GM10266 (cell line): ENCODE results near the gene FARP1.

Experiments
- DNase-seq: peaks from one replicate; pipeline ENCODE4 v3.0.0; 2012; ENCODE audit errors: extremely low spot score
- CTCF ChIP-seq: IDR thresholded peaks from 2 replicates; pipeline ENCODE4 v1.5.1; 2012; ENCODE audit warnings: mild to moderate bottlenecking, low read depth; ENCODE audit not compliant: control insufficient read depth, insufficient read depth; ENCODE audit errors: missing control alignments

The FARP1 gene

GRCh38 chr13:98324105-98324504 is 181.2 kb downstream of the FARP1 start:
- no peak for TF ChIP-seq CTCF
- DNase-seq = no peak

- no peak for DNase-seq
- TF ChIP-seq CTCF = no peak
Measured at GRCh38 chr13:98325724-98326123, 182.8 kb downstream of the FARP1 start.

- no peak for TF ChIP-seq CTCF
- DNase-seq = no peak
Measured at GRCh38 chr13:98326291-98326690, 183.4 kb downstream of the FARP1 start.

GRCh38 chr13:98327371-98328270 is 184.7 kb downstream of the FARP1 start:
- DNase-seq = no peak
- no peak for TF ChIP-seq CTCF

- no peak for TF ChIP-seq CTCF
- no peak for DNase-seq
Measured at GRCh38 chr13:98328511-98328910, 185.6 kb downstream of the FARP1 start.

- DNase-seq = no peak
- no peak for TF ChIP-seq CTCF
Measured at GRCh38 chr13:98332222-98332621, 189.3 kb downstream of the FARP1 start.

GRCh38 chr13:98332691-98333090 is 189.8 kb downstream of the FARP1 start:
- no peak for TF ChIP-seq CTCF
- no peak for DNase-seq
